Stimulated activated CD4-positive, alpha-beta T cell treated with anti-CD3 and anti-CD28 coated beads, Interleukin-2, amount 100 ng/mL, for 4 hours (primary cell): ENCODE measurements around the gene LAMA2.

Experiments used
- DNase-seq: peaks from one replicate; pipeline ENCODE4 v3.0.0-alpha.2; 2020; ENCODE audit warnings: low read depth

Gene LAMA2

DNA sequence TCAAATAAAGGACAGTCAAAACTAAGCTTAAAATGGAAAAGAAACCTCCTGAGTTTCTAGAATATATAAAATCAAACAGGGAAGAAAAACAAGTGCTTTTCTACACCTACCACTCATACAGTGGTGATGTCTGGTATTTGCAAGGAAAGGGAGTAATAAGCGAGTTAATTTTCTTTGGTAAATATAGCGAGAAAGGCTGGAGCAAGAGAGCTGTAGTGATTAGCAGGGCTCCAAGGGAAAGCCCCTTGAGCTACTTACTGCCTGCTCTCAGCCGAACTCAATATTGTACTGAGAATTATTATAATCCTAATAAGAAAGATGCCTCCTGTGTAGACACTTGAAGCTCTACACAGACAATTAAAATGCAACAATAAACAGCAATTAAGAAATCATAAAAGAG, 296.3 kb downstream of the LAMA2 start:
- DNase-seq = no peak

DNA sequence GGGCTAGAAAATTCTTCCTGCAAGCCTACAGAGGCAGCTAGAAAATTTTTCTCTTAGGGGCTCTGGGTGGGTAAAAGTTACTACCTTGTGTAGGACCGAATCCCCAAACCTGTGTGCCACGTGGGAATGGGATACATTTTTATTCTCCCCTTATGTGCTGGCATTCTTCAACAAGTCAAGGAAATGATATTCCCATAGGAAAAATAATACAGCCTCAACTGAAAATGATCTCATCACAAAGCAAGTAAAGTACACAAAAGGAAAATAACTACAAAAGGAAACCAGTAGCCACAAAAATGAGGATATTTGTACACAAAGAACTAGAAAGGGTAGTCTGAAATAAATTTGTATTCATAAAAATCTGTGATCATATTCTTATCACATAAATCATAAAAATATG, 298.1 kb downstream of the LAMA2 start:
- no peak for DNase-seq

DNA sequence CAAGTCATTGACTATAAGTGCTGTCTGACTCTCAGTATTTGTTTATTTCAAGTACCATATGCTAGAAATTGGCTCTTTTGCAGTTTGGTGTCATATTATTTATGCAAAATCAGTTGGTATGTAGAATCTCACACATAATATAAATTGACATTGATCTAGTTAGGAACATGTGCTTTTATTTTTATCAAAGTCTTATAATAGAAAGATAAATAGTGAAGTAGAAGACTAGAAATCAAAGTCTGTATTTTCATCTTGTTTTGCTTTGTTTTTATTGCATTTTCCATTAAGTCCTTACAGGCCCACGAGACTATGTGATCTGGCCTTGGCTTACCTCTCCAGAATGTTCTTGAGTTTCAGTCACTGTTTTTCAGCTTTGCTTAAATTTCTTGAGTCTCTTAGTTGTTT, 300.3 kb downstream of the LAMA2 start:
- DNase-seq = no peak

DNA sequence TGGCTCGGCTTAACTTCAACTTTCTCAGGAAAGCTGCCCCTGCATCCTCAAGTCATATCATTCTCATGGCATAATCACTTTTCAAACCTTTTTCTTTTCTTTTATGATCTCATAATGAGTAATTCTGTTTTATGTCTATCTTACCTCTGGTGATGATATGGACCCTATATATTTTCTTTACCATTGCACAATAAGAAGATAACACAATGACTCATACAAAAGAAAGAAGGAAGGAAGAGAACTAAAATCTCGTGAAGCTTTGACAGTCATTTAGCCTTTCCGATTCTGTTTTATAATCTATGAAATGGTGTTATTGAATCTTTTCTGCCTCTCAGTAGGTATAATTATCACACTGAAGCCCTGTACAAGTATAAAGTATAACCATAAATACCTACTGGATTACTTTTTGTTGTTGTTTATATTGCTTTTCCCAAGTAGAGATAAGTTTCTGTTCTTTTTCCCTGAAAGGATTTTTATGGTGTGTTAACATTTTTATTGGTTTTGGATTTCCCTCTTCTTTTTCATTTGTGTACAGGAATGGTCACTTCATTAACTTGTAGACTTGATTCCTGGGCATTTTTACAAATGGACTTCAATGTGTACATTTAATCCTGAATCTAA, 300.9 kb downstream of the LAMA2 start:
- DNase-seq = no peak

DNA sequence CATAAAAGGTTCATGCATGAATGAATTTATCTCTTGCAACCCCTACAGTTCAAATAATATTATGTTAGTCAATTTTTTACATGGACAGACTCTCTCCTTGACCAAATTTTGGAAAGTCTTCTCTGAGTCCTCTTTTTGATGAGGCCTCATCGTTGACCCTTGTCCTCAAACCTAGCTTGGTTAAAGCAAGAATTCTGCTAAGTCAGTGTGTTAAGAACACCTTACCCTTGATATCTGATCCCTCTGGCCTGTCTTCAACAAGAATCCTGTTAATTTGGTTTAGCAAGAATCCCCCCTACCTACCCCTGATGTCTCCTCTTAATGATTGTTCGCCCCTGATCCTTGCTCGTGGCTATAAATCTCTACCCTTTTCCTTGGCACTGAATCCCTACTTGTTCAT, 301.4 kb downstream of the LAMA2 start:
- no peak for DNase-seq

DNA sequence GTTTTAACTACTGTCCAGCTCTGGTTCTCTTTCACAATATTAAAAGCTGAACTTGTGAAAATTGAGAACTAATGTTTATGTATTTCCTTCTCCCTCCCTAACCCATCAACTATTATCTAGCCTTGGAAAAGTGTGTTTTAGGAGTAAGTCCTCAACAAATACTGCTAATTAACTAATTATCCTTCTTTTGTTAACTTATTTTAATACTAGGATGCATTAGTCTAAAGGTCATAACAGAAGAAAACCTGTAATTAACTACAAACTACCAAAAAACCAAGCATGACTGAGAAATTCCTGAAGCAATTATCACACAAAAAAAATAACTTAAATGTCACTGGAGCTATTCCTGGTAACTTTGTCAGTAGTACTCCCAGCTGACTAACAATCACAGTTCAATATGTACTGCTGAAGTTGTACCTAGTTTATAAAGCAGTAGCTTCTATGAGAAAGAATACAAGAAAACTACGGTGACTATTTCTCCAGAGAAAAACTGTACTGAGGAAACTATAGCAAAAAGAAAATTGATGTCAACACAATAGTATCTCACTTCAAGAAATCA, 301.9 kb downstream of the LAMA2 start:
- no peak for DNase-seq

DNA sequence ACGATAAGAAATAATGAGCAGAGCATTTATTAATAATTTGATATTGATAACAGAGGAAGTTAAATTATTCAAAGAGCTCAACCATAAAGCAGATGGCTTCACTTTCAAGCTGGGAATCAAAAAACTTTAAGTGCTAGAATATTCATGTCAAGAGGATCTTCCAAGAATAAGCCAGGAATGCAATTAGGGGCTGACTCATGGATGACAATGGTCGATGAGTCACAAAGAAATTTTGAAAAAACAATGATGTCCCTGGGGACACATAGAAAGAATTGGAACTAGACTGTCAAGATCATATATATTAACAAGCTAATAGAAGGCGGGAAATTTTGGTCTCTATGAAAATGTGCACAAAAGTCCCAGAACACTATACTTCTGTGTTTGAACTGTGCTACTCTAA, 304.1 kb downstream of the LAMA2 start:
- DNase-seq = no peak

DNA sequence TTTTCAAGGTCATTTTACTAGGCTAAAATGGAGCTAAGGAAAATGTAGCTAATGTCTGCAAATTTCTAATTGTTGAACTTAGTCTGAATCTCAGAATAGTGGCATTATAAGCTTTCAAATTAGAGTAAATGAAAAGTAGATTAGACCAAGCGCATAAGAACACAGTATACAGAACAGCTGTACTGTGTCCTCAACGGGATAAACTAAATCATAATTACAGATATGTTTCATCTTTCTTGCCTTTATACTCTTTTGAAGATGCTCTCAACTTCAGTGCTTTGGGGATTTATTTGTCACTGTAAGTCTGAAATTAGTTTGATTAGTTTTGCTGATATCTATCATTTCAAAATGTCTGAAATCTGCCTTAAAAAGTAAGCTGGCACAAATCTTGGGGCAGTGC, 305.4 kb downstream of the LAMA2 start:
- no peak for DNase-seq

DNA sequence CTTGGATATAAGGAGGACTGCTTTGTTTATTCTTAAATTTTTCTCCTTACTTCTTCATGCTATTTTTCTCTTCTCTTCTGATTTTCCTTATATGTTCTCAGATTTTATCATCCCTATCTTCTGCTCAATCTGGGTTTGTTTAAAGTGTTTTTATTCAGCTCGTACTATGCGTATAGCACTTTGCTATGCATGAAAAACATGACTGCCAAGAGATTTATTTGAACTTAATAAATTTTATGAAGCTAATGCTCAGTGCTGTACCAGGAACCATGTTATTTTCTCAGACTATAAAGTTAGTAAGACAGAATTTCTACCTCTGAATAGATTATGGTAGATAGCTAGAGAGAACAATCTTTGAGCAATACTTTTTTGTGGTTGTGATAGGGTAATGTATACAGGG, 305.9 kb downstream of the LAMA2 start:
- DNase-seq = no peak

DNA sequence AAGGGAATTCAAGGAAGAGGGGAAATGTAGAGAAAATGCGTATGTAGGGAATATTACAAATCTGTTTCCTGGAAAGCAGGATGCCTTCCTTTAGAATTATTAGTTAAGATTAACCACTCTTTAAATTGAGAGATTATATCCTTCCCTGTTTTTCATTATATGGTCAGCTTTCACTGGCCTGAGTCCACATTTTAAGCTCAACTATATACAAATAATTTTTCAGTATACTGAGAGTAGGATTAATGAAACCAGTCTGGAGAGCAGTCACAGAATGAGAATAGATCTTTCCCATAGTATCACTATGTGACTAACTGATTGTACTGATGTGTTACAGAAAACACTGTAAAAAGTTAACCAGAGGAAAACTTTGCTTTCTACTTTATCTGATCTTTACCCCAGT, 306.3 kb downstream of the LAMA2 start:
- no peak for DNase-seq

DNA sequence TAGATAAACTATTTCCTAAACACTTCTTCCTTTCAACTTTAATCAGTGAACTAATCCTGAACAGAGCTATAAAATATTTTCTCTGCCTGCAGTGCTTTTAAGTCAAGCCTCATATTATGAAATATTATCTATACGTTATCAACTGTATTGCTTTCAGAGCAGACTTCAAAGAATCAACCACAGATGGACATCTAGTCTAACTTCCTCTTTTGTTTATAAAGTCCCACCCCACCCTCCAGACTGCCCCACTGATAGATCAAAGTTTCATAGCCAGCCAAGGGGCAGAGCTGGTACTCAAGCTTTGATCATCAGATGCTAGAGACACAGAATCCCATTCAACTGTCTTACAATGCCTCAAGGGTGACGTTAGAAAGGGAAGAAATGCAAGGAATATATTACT, 308.3 kb downstream of the LAMA2 start:
- no peak for DNase-seq

DNA sequence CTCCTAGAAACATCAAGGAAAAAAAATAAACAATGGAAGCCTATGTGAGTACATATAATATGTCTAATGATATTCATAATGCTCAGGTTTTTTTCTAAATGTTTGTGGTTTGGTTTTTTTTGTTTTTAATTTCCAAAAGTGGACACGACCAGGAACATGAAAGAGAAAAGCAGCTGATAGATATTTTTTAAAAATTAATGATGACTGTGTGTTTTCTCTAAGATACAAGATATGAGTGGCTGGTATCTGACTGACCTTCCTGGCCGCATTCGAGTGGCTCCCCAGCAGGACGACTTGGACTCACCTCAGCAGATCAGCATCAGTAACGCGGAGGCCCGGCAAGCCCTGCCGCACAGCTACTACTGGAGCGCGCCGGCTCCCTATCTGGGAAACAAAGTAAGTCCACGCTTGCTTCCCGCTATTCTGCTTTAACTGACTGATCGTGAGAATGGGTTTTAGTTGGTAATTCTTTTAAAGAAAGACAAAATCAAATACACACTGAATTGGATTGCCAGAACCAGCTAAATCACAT, 309.6 kb downstream of the LAMA2 start:
- DNase-seq = no peak

DNA sequence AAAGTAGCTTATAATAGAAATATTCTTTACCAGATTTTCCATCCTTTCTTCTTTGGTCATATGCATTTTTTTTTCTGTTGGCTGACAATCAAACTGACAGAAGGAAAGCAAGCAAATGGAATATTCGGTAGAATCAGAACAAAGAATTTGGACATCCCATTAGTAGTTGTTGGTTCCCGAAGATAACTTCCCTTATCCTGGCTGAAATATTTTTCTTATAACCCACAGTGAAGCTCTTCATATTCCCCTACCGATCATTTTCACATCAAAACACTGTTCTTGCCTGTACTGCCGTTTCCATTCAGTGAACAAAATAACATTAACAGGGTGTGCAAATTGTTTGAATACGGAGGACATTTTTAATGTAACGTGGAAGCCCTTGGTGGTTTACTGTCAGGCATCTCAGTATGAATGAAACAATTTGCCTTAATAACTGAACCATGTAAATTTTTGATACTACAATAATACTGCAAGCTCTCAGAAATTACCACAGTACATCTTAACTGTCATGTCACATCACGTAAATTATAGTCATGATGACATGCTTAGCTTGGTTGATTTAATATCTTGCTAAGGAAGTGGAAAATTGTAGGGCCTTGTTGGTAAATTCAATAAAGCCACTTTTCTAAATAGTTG, 311.5 kb downstream of the LAMA2 start:
- no peak for DNase-seq

DNA sequence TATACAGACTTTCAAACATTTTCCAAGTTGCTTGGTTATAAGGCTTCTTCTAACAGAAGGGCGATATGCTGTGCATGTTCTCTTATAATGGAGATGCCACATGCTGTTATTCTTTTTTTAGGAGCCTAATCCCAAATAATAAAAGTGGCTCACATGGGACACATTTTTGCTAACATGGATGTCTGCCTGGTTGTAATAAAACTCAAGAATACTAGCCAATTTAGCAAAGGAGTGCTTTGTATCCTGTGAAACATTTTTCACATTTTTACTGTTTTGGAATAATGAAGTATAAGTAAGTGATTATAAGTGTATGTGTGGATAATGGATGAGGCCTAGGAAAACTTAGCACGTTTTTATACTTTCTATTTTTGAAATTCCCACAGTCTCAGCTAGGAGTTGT, 312.2 kb downstream of the LAMA2 start:
- DNase-seq = no peak

DNA sequence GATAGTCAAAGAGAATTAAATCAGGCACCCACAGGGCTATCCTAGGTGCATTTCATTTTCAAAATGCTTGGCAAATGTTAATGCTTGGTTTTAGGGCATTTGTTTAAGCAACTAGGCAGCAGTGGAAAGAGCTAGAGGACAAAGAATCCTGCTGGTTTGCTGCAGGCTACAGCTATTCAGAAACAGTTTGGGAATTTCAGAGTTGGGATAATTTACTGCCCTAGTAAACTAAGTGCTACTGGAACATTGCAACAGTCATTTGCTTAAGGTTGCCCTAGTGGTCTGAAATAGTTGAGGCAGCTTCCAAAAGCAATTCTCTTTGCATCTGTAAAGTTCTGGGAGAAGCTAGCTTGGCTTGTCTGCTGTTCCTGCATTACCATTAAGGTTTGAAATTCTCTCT, 312.7 kb downstream of the LAMA2 start:
- no peak for DNase-seq

DNA sequence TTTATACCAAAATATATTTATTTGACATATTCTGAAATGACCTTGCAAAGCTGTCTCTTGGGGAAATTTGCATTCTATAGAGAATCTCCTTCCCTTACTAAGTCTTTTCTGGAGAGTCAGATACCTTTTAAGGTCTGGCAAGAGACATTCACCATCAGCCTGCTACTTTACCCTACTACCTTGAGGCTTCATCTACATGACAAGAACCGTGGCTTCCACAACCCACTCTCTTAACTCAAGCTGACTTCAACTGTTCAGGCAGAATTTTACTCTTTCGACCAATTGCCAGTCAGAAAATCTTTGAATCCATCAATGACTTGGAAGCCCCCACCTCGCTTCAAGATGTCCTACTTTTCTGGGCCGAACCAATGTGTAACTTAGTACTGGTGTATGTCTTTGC, 314.2 kb downstream of the LAMA2 start:
- no peak for DNase-seq

DNA sequence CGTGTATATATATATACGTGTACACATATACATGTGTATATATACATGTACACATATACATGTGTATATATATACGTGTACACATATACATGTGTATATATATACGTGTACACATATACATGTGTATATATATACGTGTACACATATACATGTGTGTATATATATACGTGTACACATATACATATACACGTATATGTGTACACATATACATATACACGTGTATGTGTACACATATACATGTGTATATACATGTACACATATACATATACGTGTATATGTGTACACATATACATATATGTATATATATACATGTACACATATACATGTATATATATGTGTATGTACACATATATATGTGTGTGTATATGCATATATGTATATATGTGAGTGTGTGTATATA, 317.2 kb downstream of the LAMA2 start:
- no peak for DNase-seq

DNA sequence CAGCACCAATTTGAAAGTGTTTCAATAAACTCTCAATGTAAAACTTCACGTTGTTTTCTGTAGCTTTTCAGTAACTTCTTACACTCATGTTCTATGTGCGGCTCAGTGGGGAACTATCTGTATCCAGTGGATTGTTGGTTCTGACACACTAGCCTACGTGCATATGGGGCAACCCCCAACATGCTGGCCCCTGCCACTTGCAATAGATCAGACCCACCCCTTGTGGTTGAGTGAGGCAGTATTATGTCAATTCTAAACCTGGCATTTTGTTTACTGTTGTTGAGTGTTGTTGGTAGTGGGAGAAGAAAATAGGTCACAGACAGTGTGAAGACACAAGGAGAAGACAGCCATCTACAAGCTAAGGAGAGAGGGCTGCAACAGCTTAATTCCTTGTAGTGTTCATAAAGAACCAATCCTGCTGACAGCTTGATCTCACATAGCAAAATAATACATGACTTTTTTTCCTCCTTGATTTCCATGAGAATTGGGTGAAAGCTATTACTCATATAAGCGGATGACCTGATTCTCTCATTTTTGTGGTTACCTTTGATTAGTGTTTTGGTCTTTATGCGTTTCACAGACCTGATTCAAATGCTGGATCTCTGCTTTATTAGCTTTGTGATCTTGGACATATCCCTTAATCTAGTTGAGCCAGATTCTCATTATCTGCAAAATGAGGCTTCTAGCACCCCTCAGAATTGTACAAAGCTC, 320.4 kb downstream of the LAMA2 start:
- DNase-seq = no peak

DNA sequence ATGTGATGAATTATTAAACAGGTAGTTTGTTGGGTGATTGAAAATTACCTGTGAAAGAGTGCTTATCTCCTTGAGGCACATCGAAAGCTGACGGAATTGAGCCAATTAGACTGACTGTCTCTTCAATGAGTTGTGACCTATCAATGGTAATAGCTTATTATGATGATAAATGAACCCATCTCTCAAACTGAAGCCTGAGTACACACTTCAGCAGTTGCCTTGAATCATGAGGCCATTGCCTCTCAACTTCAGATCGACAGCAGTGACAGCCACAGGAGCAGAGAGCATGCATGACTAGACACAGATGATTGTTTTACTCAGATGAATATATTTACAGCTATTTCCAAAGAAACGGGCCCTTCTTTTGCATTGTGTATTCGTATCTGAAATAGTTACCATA, 323.9 kb downstream of the LAMA2 start:
- DNase-seq = no peak

DNA sequence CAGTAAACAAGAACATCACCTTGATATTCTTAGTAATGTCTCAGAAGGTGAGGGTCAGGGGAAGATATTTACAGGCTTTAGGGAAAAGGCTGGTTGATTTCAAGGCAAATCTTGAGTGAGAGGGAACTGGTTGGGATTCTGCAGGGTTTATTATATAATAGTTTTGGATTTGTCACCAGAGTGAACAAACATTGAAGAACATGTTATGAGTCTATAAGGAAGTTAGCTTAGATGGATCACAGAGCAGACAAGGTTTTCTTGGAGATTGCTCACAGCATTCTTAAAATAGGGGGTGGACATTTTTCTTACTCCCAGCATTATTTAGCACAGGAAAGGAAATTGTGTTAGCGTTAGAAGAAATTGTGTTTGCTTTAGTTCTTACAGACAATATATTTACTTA, 324.9 kb downstream of the LAMA2 start:
- no peak for DNase-seq

DNA sequence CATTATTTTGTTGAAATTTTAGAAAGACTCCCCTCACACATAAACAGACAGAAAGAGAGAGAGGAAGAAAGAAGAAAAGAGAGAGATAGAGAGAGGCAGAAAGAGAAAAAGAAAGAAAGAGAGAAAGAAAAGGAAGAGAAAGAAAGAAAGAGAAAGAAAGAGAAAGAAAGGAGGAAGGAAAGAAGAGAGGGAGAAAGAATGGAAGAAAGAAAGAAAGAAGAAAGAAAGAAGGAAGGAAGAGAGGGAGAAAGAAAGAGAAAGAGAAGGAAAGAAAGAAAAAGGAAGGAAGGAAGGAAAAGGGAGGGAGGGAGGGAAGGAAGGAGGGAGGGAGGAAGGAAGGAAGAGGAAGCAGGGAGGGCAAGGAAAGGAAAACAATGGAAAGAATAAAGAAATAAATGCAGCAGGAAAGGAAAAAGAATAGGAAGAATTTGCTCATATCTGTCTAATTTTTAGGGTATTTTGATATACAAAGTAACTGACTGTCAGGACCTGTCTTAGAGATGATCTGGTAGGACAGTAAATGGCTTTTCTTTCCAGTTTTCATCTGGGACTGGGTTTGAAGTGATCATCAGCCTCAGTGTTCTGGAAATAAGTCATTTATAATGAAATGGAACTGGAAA, 325.6 kb downstream of the LAMA2 start:
- DNase-seq = no peak

DNA sequence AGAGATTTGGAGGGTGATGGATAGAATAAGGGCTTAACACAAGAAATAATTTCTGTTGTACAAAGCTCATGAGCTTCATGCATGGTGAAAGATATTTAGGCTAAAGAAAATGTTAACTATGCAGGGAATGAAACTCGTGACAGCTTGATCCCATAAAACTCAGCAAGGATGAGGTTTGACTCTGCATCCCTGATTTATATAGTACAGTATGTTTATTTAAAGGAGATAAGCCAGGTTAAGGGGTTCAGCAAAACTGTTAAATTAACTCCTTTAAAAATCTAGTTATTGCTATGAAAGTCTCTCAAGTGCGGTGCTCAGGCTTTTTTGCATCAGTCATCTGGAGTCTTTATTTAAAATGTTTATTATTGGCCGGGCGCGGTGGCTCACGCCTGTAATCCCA, 326.4 kb downstream of the LAMA2 start:
- DNase-seq = no peak

DNA sequence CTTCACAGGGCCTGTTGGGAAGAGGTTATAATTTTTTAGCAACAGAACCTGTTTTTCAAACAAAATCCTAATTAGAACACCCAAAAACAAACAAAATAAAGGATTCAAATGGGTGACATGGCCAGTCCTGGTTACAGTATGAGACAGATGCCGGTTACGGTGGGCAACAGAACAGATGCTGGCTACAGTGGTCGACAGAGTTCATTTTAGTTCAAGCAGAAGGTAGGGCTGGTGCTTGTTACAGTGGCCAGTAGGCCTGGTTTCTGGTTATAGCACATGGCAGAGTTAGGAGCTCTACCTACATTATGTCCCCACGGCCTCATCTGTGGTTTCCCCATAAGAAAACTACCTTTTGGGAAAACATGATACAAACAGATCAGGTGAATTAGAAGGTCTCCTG, 327.7 kb downstream of the LAMA2 start:
- no peak for DNase-seq
